Liver (tissue), 9 donors: ENCODE measurements around the gene NOC4L. TPM values are rescaled to one million over a fixed set of nuclear protein-coding genes. Genes with fewer than 3 reads are reported as not detected.
"Not testable (repeated sequence)": the region's sequence is repeated elsewhere in the genome, so short reads cannot be mapped to it uniquely, and the experiment has no call there.

Experiments
- DNase-seq: peaks from one replicate; pipeline ENCODE4 v3.0.0-alpha.2; 2017; ENCODE audit warnings: low spot score
- H3K27ac ChIP-seq, 2 donors: one replicate each; pipeline ENCODE4 v1.7.0; 2013; ENCODE audit warnings: inconsistent platforms in 2 of 2, low read length in 2 of 2, control low read depth in 1 of 2, low read depth in 1 of 2, mild to moderate bottlenecking in 1 of 2
- H3K27me3 ChIP-seq, 4 donors: one replicate each; pipeline versions ENCODE4 v1.6.1 to v1.7.0; 2013; ENCODE audit warnings: low read length in 3 of 4, inconsistent platforms in 1 of 4, mild to moderate bottlenecking in 1 of 4, moderate library complexity in 1 of 4; ENCODE audit not compliant: control insufficient read depth in 4 of 4, insufficient read depth in 4 of 4
- H3K36me3 ChIP-seq, 4 donors: one replicate each; pipeline versions ENCODE4 v1.6.1 to v1.7.0; 2013; ENCODE audit warnings: low read length in 3 of 4, mild to moderate bottlenecking in 3 of 4, low read depth in 1 of 4, moderate library complexity in 1 of 4; ENCODE audit not compliant: control insufficient read depth in 4 of 4, insufficient read depth in 3 of 4
- H3K4me1 ChIP-seq, 4 donors: one replicate each; pipeline versions ENCODE4 v1.6.1 to v1.7.0; 2013; ENCODE audit warnings: low read length in 3 of 4, mild to moderate bottlenecking in 3 of 4, moderate library complexity in 1 of 4; ENCODE audit not compliant: control insufficient read depth in 4 of 4, insufficient read depth in 4 of 4
- H3K4me3 ChIP-seq, 3 donors: one replicate each; pipeline versions ENCODE4 v1.6.1 to v1.7.0; 2013; ENCODE audit warnings: low read length in 3 of 3, control low read depth in 1 of 3, low read depth in 1 of 3, mild to moderate bottlenecking in 1 of 3
- H3K9ac ChIP-seq, 2 donors: one replicate each; pipeline ENCODE4 v1.7.0; 2013; ENCODE audit warnings: low read length in 2 of 2, mild to moderate bottlenecking in 2 of 2, moderate library complexity in 2 of 2, control low read depth in 1 of 2, low read depth in 1 of 2
- H3K9me3 ChIP-seq, 4 donors: one replicate each; pipeline versions ENCODE4 v1.6.1 to v1.7.0; 2013; ENCODE audit warnings: low read length in 3 of 4; ENCODE audit not compliant: control insufficient read depth in 4 of 4
- ATF3 ChIP-seq: IDR thresholded peaks from 2 replicates; pipeline ENCODE4 v1.6.1; 2016; ENCODE audit warnings: antibody characterized with exemption
- CTCF ChIP-seq: fragments of 150-350 bp; IDR thresholded peaks from 2 replicates; pipeline ENCODE4 v1.5.1; 2017; ENCODE audit warnings: improper control_type of control experiment, low read depth, low read length; ENCODE audit not compliant: missing input control
- EGR1 ChIP-seq, 2 donors: IDR thresholded peaks; 2 replicates each; pipeline ENCODE4 v1.6.1; 2016 to 2018; ENCODE audit warnings: antibody characterized with exemption in 2 of 2, low read depth in 2 of 2
- FOXA1 ChIP-seq: IDR thresholded peaks from 2 replicates; pipeline ENCODE4 v1.6.1; 2016; ENCODE audit warnings: antibody characterized with exemption
- FOXA2 ChIP-seq: IDR thresholded peaks from 2 replicates; pipeline ENCODE4 v1.6.1; 2016; ENCODE audit warnings: antibody characterized with exemption
- GABPA ChIP-seq, 2 donors: IDR thresholded peaks in 1 of 2; conservative IDR thresholded peaks in 1 of 2; 2 replicates each; pipeline ENCODE4 v1.6.1; 2016; ENCODE audit warnings: antibody characterized with exemption in 2 of 2, mild to moderate bottlenecking in 1 of 2, moderate library complexity in 1 of 2
- HNF4A ChIP-seq, 2 donors: conservative IDR thresholded peaks; 2 replicates each; pipeline ENCODE4 v1.6.1; 2016; ENCODE audit warnings: antibody characterized with exemption in 2 of 2, mild to moderate bottlenecking in 2 of 2
- HNF4G ChIP-seq: IDR thresholded peaks from 2 replicates; pipeline ENCODE4 v1.6.1; 2016; ENCODE audit warnings: antibody characterized with exemption
- JUND ChIP-seq, 2 donors: IDR thresholded peaks; 2 replicates each; pipeline ENCODE4 v1.6.1; 2016; ENCODE audit warnings: antibody characterized with exemption in 2 of 2
- MAX ChIP-seq: IDR thresholded peaks from 2 replicates; pipeline ENCODE4 v1.6.1; 2016; ENCODE audit warnings: antibody characterized with exemption
- NR2F2 ChIP-seq: IDR thresholded peaks from 2 replicates; pipeline ENCODE4 v1.6.1; 2016; ENCODE audit warnings: antibody characterized with exemption
- RAD21 ChIP-seq, 2 donors: IDR thresholded peaks; 2 replicates each; pipeline ENCODE4 v1.6.1; 2016; ENCODE audit warnings: antibody characterized with exemption in 2 of 2, mild to moderate bottlenecking in 2 of 2
- REST ChIP-seq: IDR thresholded peaks from 2 replicates; pipeline ENCODE4 v1.6.1; 2016; ENCODE audit warnings: antibody characterized with exemption, mild to moderate bottlenecking
- RXRA ChIP-seq, 2 donors: IDR thresholded peaks; 2 replicates each; pipeline ENCODE4 v1.6.1; 2017 to 2018; ENCODE audit warnings: antibody characterized with exemption in 2 of 2, mild to moderate bottlenecking in 1 of 2
- SP1 ChIP-seq: IDR thresholded peaks from 2 replicates; pipeline ENCODE4 v1.6.1; 2018; ENCODE audit warnings: antibody characterized with exemption, mild to moderate bottlenecking
- TAF1 ChIP-seq: conservative IDR thresholded peaks from 2 replicates; pipeline ENCODE4 v1.6.1; 2016; ENCODE audit warnings: antibody characterized with exemption, mild to moderate bottlenecking
- YY1 ChIP-seq: IDR thresholded peaks from 2 replicates; pipeline ENCODE4 v1.6.1; 2016; ENCODE audit warnings: antibody characterized with exemption, mild to moderate bottlenecking
- ZBTB33 ChIP-seq: IDR thresholded peaks from 2 replicates; pipeline ENCODE4 v1.6.1; 2016; ENCODE audit warnings: antibody characterized with exemption
- WGBS: extraction: QIAGEN DNeasy Blood & Tissue Kit; methylation state at CpG from one replicate; pipeline ENCODE4 v1.1.7; 2013; 5-methylcytosine and 5-hydroxymethylcytosine counted together
- polyA plus RNA-seq, 2 donors: library from polyadenylated mRNA; stranded (reverse) in 1 of 2; unstranded in 1 of 2; fragments of 200-250 nt in 1 of 2; fragments of >200 nt in 1 of 2; fragmentation: Nextera tagmentation in 1 of 2; extraction: Ambion mirVana in 1 of 2; gene quantifications; one replicate each; pipeline versions ENCODE4 v1.2.1 to v1.2.3, GENCODE V29; 2013 to 2015
- total RNA-seq, 2 donors: library from RNA; depleted of rRNA; stranded (reverse); fragments of >200 nt; gene quantifications; one replicate each; pipeline ENCODE4 v1.2.3, GENCODE V29; 2014
- donor health status: healthy.
- donor health status: healthy.
- donor health status: healthy.
- donor health status: healthy.
- donor health status: healthy.

NOC4L gene
- total and polyA plus RNA-seq, 4 donors: 6.4 to 11.6 (median 8.4) TPM

- TF ChIP-seq MAX: no peak
- TF ChIP-seq NR2F2: no peak
- no peak for TF ChIP-seq RAD21 (IDR thresholded peaks at IDR 0.05)
- no peak for TF ChIP-seq HNF4G
- TF ChIP-seq HNF4A (conservative IDR thresholded peaks at IDR 0.05): no peak
- TF ChIP-seq GABPA (IDR thresholded peaks at IDR 0.05 in 1 of 2, conservative IDR thresholded peaks at IDR 0.05 in 1 of 2): no peak
- TF ChIP-seq ATF3: no peak
- no peak for TF ChIP-seq YY1
- TF ChIP-seq FOXA2: no peak
- no peak for TF ChIP-seq JUND (IDR thresholded peaks at IDR 0.05)
- TF ChIP-seq CTCF: no peak
- TF ChIP-seq RXRA (IDR thresholded peaks at IDR 0.05): no peak
- no peak for TF ChIP-seq EGR1 (IDR thresholded peaks at IDR 0.05; ENCODE audit: low read depth in 2 of 2)
- no peak for TF ChIP-seq FOXA1
- no peak for TF ChIP-seq ZBTB33
- TF ChIP-seq SP1: no peak
- no peak for TF ChIP-seq TAF1
- TF ChIP-seq REST: no peak
- H3K36me3 ChIP-seq: peaks cover 0 to 8% (median 4%) of the 10 kb centered on the region in 4 donors
These were observed 4.2 kb downstream of the NOC4L start for GRCh38 chr12:132148368-132149045.

GRCh38 chr12:132149526-132149925 is 5.3 kb downstream of the NOC4L start:
- H3K9ac ChIP-seq, H3K9me3 ChIP-seq, H3K27ac ChIP-seq, H3K4me3 ChIP-seq, H3K36me3 ChIP-seq, DNase-seq, H3K27me3 ChIP-seq: not testable (repeated sequence)
- 92% methylated on average over 32 of the region's 32 CpGs for WGBS
- H3K4me1 ChIP-seq: peaks cover 0 to 19% (median 13%) of the 10 kb centered on the region in 4 donors

More at GRCh38 chr12:132148368-132149045, 4.2 kb downstream of the NOC4L start:
- no peak for DNase-seq
- Histone ChIP-seq H3K27ac (no peak overlapping the region), H3K4me1 (peaks cover 0 to 13% (median 11%) of the 10 kb centered on the region in 4 donors), H3K27me3 (no peaks in the 10 kb centered on the region), H3K4me3 (no peak overlapping the region), H3K9me3 (no peaks in the 10 kb centered on the region), H3K9ac (no peak overlapping the region)
- 97% methylated on average over 41 of the region's 41 CpGs for WGBS
